NCI-H1048 (cell line): ENCODE data around the gene TBC1D8.

ENCODE experiments used
- DNase-seq: peaks from one replicate; lab custom pipeline; 2025; lab: John Stamatoyannopoulos, UW

Gene TBC1D8

DNA sequence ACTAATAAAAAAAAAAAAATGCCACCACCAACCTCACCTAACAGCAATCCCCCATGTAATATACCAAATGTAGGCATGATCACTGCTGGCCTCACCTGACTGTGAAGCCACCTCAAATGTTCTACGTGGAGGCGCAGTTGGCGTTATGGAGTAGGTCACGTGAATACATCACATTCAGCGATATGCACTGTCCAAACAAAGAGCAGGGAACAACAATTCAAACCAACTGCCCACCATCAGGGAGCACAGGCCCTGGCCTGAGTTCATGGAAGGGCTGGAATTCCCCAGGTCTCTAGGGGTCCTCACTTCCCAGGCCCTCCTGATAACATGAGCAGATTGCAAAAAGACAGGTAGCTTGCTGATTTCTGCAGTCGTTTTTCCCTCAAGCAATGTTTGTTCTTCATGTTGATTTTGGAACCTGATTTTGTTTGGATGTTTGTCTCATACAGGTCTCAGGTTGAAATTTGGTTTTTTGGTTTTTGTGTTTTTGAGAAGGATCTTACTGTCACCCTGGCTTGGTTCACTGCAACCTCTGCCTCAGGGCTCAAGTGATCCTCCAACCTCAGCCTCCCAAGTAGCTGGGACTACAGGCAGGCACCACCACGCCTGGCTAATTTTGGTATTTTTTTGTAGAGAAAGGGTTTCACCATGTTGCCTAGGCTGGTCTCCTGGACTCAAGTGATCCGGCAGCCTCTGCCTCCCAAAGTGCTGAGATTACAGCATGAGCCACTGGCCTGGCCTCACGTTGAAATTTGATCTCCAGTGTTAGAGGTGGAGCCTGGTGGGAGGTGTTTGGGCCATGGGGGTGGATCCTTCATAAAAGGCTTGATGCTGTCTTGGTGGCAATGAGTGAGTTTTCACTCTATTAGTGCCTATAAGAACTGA is 15.5 kb downstream of the TBC1D8 start:
- no peak for DNase-seq

DNA sequence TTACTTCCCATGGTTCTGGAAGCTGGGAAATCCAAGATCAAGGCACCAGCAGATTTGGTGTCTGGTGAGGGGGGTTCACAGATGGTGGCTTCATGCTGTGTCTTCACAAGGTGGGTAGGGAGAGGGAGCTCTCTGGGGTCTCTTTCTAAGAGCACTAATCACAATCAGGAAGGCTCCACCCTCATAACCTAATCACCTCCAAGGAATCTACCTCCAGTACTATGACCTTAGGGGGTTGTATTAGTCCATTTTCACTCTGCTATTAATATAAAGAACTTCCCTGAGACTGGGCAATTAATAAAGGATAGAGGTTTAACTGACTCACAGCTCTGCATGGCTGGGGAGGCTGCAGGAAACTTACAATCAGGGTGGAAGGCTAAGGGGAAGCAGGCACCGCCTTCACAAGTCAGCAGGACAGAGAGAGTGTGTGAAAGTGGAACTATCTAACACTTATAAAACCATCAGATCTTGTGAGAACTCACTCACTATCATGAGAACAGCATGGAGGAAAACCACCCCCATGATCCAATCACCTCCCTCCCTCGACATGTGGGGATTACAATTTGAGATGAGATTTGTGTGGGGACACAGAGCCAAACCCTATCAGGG is 17.6 kb downstream of the TBC1D8 start:
- no peak for DNase-seq

DNA sequence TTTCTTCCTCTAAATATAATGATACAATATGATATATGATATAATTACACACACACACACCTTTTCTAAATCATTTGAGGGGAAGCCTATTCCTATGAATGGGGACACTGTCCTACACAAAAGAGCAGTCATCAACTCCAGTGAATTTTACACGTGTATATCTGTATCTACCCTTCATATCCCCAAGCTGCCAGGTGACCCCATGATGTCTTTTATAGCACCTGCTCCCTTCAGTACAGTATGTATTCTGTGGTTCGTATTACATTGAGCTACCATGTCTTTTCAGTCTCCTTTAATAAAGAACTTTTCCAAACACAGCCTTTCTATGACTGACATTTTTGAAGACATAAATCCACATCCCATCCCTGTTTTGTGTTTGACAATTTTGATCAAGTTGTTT is 19.0 kb downstream of the TBC1D8 start:
- DNase-seq = no peak

DNA sequence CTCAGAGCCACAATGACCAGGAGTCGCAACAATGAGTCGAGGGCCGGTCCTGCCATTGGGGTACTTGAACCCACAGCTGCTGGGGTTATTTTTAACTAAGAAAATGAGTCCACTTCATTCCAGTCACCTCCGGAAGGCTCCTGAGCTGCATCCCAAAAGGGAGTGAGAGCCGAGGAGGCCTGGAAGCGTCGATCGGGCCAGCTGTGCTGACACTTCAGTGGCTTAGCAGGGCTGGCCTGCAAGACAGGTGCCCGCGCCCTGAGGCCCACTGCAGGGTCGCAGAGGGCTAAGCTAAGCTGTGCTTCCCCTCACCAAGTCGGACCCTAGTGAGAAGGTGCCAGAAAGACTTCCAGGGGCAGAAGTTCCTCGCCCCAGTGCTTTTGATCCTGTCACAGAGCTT is 21.1 kb downstream of the TBC1D8 start:
- no peak for DNase-seq

DNA sequence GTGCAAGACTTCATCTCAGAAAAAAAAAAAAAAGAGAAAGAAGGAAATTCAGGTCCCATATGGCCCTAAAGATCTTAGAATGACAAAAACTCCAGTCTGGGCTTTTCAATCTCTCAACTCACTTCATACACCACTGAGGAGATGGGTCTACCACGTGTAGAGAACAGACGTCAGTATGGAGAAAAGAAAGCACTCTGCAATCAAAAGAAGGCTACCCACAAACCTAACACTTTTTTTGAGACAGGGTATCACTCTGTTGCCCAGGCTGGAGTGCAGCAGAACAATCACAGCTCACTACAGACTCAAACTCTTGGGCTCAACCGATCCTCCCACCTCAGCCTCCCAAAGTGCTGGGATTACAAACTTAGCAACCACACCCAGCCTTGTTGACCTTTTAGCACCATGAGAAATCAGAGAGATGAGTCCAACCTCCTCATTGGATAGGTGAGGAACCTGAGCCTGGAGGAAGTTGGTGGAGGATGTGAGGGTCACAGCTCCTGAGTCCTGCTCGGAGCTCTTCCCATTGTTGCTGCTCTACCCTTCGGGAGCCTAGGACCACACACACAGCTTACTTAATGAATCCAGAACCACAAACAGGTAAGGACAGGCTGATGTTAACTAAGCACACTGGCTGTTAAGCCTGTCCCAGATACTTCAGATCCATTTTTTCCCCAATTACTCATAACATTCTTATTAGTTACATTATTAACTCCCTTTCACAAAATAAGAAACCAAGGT is 23.7 kb downstream of the TBC1D8 start:
- DNase-seq = no peak

DNA sequence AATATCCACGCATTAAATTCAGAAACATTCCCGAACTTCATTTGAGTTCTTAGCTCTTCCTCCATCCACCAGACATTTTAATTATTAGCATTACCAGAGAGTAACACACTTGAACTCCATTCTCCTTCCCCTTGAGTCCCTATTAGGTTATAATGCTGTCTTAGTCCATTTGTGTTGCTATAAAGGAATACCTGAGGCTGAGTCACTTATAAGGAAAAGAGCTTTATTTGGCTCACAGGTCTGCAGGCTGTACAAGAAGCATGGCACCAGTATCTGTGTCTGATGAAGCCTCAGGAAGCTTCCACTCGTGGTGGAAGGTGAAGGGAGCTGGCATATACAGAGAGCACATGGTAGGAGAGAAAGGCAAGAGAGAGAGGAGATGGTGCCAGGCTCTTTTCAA is 25.4 kb downstream of the TBC1D8 start:
- DNase-seq = no peak

DNA sequence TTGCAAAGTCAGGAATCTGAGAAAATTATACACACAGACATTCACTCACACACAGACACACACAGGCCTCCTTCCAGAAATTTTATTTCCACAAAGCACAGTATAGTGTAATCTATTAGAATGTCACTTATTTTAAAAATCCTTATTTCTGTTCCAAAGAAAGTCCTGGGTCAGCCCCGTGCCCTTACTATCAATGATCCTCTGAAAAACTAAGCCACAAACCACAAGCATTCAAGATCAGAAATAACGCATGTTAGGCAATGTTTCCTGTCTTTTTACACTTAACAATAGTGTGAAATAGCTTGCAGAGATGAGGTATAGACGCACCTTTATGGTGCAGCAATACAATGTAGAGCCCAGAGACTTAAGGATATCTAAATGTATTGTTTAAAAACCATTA is 25.8 kb downstream of the TBC1D8 start:
- no peak for DNase-seq

DNA sequence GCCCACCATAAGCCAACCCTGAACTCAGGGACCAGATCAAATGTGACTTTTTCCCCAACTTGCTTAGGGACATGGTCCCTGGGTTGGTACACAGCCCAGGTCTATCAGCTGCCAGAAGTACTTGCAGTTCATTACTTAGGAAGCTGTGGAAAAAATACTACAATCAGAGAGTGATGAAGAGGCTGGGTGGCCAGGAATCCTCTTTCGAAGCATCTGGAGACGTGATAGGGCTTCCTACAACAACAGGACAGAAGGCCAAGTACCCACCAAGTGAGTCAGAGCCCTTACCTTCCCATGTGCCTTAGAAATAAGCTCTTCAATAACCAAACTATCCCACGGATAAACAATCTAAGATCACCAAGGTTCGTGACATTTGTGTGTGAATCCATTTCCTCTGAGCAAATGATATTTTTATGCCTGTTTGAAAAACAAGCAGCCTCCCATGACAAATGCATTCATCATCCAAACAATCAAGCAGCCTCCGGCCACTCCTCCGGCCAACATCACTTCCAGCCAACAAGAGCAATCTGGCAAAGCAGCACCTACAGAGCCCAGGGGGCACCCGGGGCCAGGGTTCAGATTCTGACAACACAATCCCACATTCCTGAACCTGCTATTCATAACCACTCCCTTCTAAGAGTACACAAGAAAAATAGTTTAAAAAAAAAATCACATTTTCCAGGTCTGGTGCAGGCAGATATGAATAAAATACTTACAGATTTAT is 26.4 kb downstream of the TBC1D8 start:
- no peak for DNase-seq

DNA sequence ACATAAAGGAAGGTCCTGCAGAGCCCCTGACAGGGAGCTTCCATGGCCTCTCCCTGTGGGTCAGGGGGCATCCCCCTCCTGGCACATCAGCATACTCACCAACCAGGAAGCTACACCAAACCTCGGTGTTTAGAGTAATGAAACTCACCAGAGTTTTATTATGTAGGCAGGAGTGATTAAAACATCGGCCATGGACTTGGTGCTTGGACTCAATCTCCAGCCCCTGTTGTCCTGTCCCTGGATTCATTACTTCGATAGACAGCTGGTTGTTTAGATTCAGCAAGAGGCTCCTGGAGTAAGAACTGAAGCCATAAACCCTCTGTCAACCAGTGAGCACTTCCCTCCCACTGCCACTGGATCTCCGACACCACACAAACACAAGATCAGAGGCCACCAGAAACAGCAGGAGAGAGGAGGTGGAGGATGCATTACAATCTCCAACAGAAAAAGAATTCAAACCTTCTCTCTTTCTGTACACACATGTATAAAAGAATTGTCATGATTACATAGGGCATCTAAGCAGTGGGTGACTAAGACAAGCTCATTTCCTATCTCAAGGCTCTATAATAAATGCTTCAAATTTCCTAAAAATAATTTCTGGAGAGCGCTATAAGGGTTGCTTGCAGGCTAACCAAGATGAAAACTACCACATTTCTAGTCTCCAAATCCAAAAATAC is 27.2 kb downstream of the TBC1D8 start:
- no peak for DNase-seq

DNA sequence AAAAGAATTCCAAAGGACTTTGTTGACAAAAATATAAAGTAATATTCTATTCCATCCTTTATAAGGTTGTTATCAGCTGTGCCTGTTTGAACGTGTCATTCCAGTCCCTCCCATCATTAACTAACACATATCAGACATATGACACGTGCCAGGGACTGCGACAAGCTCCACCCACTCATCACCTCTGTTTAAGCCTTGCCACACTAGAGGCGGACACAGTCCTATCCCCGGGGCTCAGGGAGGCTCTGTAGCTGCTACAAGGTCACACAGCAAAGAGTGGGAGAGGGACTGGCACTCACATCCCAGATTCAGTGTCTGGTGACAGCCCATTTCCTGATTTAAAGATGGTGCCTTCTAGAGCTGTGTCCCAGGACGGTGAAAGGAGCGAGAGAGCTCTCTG is 30.0 kb downstream of the TBC1D8 start:
- DNase-seq = no peak

DNA sequence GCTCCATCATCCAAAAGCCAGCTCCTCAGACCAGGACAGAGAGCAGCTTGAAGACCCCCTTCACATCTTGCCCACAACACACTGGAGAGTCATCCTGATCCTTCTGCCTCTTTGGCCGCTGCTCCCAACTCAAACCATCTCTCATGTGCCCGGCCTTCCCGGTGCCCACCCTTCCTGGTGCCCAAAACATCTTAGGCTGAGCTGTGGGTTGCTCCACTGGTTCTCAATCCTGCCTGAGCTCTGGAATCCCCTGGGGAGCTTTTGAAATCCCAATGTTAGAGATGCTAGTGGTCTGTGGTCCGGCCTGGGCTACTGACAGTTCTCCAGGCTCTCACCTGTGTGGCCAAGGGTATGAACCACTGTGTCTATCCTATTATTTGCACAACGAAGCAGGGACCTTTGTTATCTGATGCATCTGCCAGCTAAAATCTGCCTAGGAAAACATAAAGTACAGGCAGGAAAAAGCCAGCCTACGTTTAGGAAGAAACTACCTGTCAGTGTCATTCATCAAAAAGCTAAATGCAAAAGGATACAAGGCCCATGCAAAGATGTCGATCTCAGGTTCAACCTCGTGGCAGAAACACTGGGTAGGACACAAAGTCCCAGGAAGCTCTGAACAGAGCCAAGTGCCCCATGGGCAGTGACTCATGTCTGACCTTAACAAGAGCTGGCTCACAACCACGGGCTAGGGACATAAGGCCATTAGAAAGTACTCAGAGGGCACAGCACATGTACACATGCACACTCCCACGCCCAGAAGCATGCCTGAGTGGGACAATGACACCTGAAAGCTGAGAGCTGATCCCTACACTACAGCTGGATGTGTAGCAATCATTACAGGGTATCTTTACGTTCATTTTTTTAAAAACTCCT is 30.8 kb downstream of the TBC1D8 start:
- no peak for DNase-seq

DNA sequence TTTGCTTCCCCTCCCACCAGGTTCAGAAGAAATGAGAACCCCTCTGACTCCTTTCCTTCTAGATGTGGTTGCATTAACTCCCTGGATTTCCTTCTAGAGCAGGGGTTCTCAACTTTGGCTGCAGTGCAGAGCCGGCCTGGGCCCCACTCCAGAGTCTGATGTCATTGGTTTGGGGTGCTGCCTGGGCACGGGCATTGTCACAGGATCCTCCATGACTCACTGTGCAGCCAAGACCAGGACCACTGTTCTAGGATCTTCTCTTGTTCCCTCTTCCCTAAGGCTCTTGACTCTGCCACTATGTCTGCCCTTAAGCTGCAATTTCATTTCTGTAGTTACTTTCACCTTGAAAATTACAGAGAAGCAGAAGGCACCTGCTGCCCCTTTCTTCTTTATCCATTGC is 31.8 kb downstream of the TBC1D8 start:
- no peak for DNase-seq

DNA sequence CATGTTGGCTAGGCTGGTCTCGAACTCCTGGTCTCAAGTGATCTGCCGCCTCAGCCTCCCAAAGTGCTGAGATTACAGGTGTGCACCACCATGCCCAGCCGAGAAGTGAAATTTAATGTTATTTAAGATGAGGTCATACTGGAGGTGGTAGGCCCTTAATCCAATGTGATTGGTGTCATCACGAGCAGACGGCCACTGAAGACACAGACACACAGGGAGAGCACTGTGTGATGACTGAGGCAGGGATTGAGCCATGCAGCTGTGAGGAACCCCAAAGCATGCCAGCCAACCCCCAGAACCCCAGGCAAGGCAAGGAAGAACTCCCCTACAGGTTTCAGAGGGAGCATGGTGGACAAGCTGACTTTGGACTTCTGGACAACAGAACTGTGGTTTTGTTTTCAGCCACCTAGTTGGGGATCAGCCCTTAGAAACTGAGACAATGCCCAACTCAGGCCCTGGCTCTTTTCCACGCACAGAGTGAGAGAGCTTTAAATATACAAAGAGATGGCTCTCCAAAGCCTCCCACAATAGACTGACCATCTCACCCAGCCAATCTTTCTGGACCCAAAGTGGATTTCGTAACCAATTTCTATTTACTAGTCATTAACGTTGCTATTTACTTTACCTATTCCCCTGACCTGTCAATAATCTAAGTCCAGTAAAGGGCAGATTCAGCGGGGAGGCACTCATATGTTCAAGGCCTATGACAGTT is 34.2 kb downstream of the TBC1D8 start:
- no peak for DNase-seq

DNA sequence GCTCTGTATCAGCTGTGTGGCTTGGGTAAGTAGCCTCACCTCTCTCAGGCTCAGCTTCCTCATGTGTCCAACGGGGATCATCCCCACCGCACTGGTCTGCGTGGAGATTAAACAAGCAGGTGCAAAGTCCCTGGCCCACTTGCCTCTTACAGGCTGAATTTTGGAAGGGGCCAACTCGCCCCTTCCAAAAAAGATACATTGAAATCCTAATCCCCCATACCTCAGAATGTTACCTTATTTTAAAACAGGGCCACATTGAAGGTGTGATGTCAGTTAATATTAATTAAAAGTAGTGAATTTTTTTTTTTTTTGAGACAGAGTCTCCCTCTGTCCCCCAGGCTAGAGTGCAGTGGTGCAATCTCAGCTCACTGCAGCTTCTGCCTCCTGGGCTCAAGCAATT is 34.8 kb downstream of the TBC1D8 start:
- DNase-seq = no peak

DNA sequence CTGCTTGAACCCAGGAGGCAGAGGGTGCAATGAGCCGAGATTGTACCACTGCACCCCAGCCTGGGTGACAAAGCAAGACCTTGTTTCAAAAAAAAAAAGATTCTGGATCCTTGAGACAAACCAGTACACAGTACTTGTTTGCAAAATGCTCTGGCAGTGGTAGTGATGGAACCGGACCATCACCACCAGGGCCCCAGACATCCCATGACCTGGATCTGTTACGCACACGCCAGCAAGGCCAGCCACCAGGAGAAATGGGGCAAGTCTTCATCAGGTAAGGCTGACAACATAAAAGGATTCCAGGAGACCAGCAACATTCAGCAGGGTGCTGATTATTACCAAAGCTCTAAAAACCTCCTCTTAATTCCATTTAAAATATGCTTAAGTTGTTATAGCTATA is 35.5 kb downstream of the TBC1D8 start:
- DNase-seq = no peak

DNA sequence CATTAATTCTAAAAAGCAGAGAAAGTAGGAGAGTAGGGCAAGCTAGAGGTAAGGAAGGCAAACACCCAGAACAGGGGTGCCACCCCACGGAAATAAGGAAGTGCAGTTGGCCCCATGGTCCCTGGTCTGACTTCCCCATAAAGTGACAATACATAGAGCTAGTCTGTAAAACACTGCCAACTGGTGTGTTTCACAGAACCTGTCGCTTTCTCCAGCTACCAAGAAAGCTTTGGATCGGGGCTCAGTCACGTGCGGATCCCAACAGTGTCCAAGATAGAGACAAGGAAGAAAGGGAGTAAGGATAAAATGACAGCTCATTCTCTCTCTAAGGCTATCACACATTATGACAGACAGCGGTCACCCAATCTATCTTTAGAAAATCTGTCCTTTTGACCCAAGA is 36.4 kb downstream of the TBC1D8 start:
- DNase-seq = no peak

DNA sequence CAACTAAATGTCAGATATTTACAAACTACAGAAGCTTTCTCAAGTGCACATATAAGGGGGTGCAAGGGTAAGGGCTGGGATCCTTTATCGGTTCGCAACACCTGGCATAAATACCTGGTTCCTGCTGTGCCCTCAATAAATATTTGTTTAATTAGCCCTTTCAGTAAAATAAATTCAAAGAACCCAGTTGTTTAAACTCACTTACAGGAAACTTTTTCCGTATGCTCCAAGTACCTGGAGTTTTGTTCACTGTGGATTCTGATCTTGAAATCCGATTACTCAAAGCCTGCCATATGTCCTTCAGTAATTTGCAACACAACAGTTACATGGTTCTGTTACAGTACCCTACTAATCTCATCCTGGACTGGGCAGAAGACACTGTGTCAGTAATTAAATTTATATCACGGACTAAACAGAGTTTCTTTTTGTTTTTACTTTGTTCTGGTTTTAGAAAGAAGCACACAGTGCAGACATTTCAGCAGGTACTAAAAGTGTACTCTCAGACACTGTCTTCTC is 36.9 kb downstream of the TBC1D8 start:
- no peak for DNase-seq

DNA sequence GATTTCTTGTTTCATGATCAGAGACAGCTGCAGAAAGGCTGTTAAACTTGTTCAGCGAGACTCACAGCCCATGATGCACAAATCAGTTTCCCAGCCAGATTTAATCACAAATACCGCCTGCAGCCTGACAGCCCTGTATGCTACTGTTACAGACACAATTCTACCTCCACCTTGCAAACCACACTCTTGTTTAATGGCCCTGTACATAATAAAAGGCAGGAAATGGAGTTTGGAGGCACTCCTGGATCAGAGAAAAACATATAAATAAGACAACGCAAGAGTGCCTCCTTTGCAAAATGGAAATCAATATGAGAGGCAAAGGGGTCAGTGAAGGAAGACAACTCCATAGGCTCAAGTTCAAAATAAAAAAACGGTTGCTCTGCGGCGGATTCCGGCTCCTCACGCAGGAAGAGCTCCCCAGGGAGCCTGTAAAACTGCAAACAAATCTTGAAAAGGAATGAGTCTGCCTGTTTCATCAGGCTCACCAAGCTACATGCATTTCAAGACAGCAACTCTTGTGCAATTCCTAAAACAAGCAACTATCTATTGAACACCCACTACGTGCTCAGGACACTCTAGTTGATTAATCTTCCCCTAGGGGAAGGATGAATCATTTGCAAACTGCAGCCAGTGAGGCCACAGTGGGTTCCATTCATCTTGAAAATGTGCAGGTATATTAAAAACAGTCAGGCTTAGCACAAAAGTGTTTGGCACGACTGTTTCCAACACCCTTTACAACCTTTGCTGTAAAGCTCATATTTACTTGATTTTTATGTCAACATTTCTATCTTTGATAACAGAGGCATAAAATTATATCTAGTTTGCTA is 37.5 kb downstream of the TBC1D8 start:
- DNase-seq = no peak

DNA sequence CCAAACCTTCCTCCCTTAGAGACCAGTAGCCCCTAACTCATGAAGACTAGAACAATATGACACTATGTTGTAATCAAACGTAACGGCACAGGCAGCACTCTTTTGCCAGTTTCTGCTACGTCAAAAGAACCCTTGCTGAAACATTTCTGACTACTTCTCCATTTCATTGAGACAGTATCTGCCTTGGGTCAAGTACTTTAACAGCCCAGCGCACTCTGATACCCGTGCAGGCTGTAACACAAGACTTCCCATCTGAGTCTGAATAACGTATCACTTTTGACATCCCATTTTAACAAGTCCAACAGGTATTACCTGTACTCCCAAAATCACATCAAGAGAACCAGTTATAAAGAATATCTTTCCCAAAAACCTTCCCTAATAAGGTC is 38.4 kb downstream of the TBC1D8 start:
- no peak for DNase-seq
